A673 (cell line): ENCODE results near the gene SOX30. TPM values are rescaled to one million over a fixed set of nuclear protein-coding genes. Genes with fewer than 3 reads are reported as not detected.

Source experiments
- BruUV-seq: library from RNA; stranded (reverse); fragments of 400-500 nt; replicated peaks from 2 replicates; lab custom pipeline; 2021; lab: Mats Ljungman, UMichigan
- CTCF ChIA-PET: fragments of 300-600 bp; sonication (Branson Sonifier 250); formaldehyde crosslinking; loops from one replicate; lab custom pipeline; 2022; ENCODE audit warnings: antibody characterized with exemption; lab: Charles Lee
- POLR2A ChIA-PET: fragments of 300-600 bp; sonication (Branson Sonifier 250); formaldehyde crosslinking; loops from one replicate; lab custom pipeline; 2022; ENCODE audit warnings: antibody characterized with exemption; ENCODE audit not compliant: low non-redundant PET; lab: Charles Lee
- DNase-seq: peaks from one replicate; pipeline ENCODE4 v3.0.0-alpha.2; 2015; ENCODE audit warnings: low spot score
- H3K27ac ChIP-seq: fragments of 200-600 bp; sonication (generic); 2 replicates; pipeline ENCODE4 v1.5.1; 2016; ENCODE audit warnings: mixed run types, low read depth, mild to moderate bottlenecking, mixed read lengths, antibody characterized with exemption, low read length; ENCODE audit not compliant: poor library complexity, severe bottlenecking
- H3K27me3 ChIP-seq: fragments of 200-600 bp; sonication (generic); replicated peaks from 2 replicates; pipeline ENCODE4 v1.6.1; 2017; ENCODE audit warnings: mixed run types, low read depth, mild to moderate bottlenecking, mixed read lengths, antibody characterized with exemption, low read length; ENCODE audit not compliant: insufficient read depth, poor library complexity
- H3K36me3 ChIP-seq: fragments of 200-600 bp; sonication (generic); 2 replicates; pipeline ENCODE4 v1.6.1; 2016; ENCODE audit warnings: mixed run types, mild to moderate bottlenecking, mixed read lengths, antibody characterized with exemption, low read length; ENCODE audit not compliant: insufficient read depth, poor library complexity, severe bottlenecking
- H3K4me1 ChIP-seq: fragments of 200-600 bp; sonication (generic); 2 replicates; pipeline ENCODE4 v1.6.1; 2017; ENCODE audit warnings: mixed run types, mild to moderate bottlenecking, mixed read lengths, antibody characterized with exemption, low read length; ENCODE audit not compliant: insufficient read depth, poor library complexity, severe bottlenecking
- H3K4me3 ChIP-seq: fragments of 200-600 bp; sonication (generic); 2 replicates; pipeline ENCODE4 v1.5.1; 2016; ENCODE audit warnings: low read depth, mixed run types, mild to moderate bottlenecking, mixed read lengths, low read length; ENCODE audit not compliant: poor library complexity, severe bottlenecking
- H3K9me3 ChIP-seq: fragments of 200-600 bp; sonication (generic); 2 replicates; pipeline ENCODE4 v1.6.1; 2016; ENCODE audit warnings: mixed run types, low read depth, mild to moderate bottlenecking, mixed read lengths, antibody characterized with exemption, low read length; ENCODE audit not compliant: poor library complexity, severe bottlenecking
- EZH2 ChIP-seq: fragments of 200-600 bp; sonication (generic); IDR thresholded peaks from 2 replicates; pipeline ENCODE4 v1.6.1; 2017; ENCODE audit warnings: borderline replicate concordance, low read depth, mild to moderate bottlenecking, mixed read lengths, antibody characterized with exemption, low read length; ENCODE audit not compliant: poor library complexity, severe bottlenecking
- intact Hi-C: fragments of 100-400 bp; cut with micrococcal nuclease; formaldehyde crosslinking; loops from one replicate; pipeline ENCODE4 v1.10.0; 2022; ENCODE audit not compliant: unreplicated experiment
- total RNA-seq: library from RNA; stranded (reverse); gene quantifications from 2 replicates; pipeline ENCODE4 v1.2.3, GENCODE V29; 2021
- TF ChIP-seq, protein P1 (sequence below): fragments of 300-800, 200-600 bp; sonication (generic); conservative IDR thresholded peaks from 2 replicates; pipeline ENCODE4 v1.5.1; 2017; ENCODE audit warnings: low read depth, mild to moderate bottlenecking, antibody characterized with exemption, low read length, moderate library complexity, mixed read lengths

Gene SOX30
- total RNA-seq, 1 experiment from 2014 or later, result not detected

DNA sequence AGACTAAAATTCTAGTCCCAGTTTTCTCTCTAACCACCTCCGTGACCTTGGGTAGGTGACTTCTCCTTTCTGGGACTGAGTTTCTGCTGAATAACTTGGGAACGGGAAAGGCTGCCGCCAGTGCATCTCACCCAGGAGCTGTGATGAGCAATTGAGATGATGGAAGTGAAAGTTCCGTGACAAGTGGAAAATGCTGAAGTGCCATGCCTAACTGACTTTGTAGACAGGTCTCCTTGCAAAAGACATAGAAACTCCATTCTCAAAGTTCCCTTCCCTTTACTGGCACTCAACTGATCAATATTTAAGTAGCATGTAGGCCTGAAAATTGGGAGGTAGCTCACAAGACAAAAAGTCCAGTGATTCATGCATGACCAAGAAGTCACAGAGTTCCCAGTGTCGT, 70.3 kb downstream of the SOX30 start:
- Histone ChIP-seq H3K27me3 (no peaks in the 10 kb centered on the region), H3K36me3 (no peaks in the 10 kb centered on the region), H3K9me3 (no peaks in the 10 kb centered on the region), H3K4me3 (no peak overlapping the region), H3K4me1 (no peaks in the 10 kb centered on the region), H3K27ac (no peak overlapping the region)
- no peak for DNase-seq
- CTCF ChIA-PET, result no interaction called here
- POLR2A ChIA-PET, result no interaction called here
- TF ChIP-seq, protein P1, sequence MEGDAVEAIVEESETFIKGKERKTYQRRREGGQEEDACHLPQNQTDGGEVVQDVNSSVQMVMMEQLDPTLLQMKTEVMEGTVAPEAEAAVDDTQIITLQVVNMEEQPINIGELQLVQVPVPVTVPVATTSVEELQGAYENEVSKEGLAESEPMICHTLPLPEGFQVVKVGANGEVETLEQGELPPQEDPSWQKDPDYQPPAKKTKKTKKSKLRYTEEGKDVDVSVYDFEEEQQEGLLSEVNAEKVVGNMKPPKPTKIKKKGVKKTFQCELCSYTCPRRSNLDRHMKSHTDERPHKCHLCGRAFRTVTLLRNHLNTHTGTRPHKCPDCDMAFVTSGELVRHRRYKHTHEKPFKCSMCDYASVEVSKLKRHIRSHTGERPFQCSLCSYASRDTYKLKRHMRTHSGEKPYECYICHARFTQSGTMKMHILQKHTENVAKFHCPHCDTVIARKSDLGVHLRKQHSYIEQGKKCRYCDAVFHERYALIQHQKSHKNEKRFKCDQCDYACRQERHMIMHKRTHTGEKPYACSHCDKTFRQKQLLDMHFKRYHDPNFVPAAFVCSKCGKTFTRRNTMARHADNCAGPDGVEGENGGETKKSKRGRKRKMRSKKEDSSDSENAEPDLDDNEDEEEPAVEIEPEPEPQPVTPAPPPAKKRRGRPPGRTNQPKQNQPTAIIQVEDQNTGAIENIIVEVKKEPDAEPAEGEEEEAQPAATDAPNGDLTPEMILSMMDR, result no peak
- no peak for TF ChIP-seq EZH2
- intact Hi-C loops, result no loop called here
- BruUV-seq, result no TSS peak

DNA sequence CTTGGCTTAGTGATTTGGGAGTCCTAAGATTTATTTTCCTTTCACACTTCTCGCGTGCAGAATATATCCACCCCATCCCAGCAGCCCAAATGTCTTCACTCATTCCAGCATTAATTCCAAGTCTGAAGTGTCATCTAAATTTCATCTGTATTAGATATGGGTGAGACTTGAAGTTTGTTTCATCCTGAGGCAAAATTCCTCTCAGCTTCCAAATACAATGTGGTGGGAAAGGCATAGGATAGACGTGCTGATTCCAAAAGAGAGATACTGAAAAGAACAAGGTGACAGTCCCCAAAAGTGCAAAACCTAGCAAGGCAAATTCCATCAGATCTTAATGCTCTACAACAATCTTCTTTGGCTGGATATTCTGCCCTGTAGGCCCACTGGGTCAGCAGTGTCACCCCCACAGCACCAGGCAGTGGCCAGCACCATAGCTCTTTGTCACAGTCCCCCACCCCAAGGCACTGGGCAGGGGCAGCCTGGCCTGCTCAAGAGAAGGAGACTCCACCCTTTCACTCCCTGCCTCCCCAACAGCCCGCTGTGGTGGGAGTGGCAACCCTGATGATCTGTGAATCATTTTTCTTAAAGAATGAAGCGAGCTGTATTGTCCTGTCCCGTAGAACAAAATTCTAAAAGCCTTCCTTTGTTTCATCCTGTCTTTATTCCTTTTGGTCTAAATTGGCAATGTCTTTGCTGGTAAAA, 74.0 kb downstream of the SOX30 start:
- no TSS peak for BruUV-seq
- CTCF ChIA-PET, result interaction anchor here (0.7 kb wide), 1 partner anchor 214 kb away, joined by 3 read pairs; no protein-coding TSS in a partner anchor

DNA sequence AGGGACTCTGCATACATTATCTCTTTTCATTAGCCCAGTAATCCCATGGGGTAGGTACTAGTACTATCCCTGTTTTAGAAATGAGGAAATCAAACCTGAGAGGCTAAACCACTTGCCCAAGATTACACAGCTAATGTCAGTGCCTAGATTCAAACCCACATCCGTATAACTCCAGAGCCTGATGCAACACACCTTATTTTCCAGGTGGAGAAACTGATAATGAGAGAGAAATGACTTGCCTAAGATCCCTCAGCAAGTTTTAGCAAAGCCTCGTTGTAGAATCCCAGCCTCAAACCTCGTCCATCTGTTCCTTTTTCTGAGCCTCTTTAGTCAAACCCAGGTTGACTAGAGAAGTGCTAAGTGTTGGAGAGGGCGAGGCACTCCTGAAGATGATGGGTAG, 75.6 kb downstream of the SOX30 start:
- no peaks in the 10 kb centered on the region for H3K36me3 ChIP-seq
- TF ChIP-seq EZH2, result no peak
- TF ChIP-seq, protein P1, result no peak
- no peak overlapping the region for H3K27ac ChIP-seq
- no peaks in the 10 kb centered on the region for H3K4me1 ChIP-seq
- POLR2A ChIA-PET, result no interaction called here
- CTCF ChIA-PET, result no interaction called here
- H3K4me3 ChIP-seq, result no peak overlapping the region
- intact Hi-C loops, result no loop called here
- no TSS peak for BruUV-seq
- H3K27me3 ChIP-seq, result peaks cover 23% of the 10 kb centered on the region
- H3K9me3 ChIP-seq, result no peaks in the 10 kb centered on the region
- no peak for DNase-seq

More for the DNA sequence above, 74.0 kb downstream of the SOX30 start:
- H3K9me3 ChIP-seq, result no peaks in the 10 kb centered on the region
- no peaks in the 10 kb centered on the region for H3K36me3 ChIP-seq
- TF ChIP-seq, protein P1, result no peak
- TF ChIP-seq EZH2, result no peak
- H3K27me3 ChIP-seq, result peaks cover 23% of the 10 kb centered on the region
- no peak for DNase-seq
- intact Hi-C loops, result no loop called here
- no peak overlapping the region for H3K4me3 ChIP-seq
- no peak overlapping the region for H3K27ac ChIP-seq
- no peaks in the 10 kb centered on the region for H3K4me1 ChIP-seq
- POLR2A ChIA-PET, result interaction anchor here (0.6 kb wide), 1 partner anchor 399 kb away, joined by 3 read pairs; no protein-coding TSS in a partner anchor

Other genes starting within 250 kb of the SOX30 start
- gene NIPAL4, start 192.2 kb downstream of the SOX30 start, total RNA-seq, result not detected in 2 replicates
- gene ADAM19, start 76.7 kb downstream of the SOX30 start, total RNA-seq, result 1.7 and 2.3 TPM in 2 replicates
- gene C5orf52, start 19.1 kb upstream of the SOX30 start, total RNA-seq, result not detected in 2 replicates
- 11.8 and 13.0 TPM in 2 replicates for gene THG1L, start 79.0 kb upstream of the SOX30 start, total RNA-seq
- gene LSM11, start 91.3 kb upstream of the SOX30 start, total RNA-seq, result 3.6 and 4.2 TPM in 2 replicates
- gene CLINT1, start 206.7 kb upstream of the SOX30 start, total RNA-seq, result 69.6 and 71.4 TPM in 2 replicates